GM21576 (cell line): ENCODE results near the gene CLIP3.
"Not testable (repeated sequence)": the region's sequence is repeated elsewhere in the genome, so short reads cannot be mapped to it uniquely, and the experiment has no call there.

ENCODE experiments used
- ATAC-seq: cut with Tn5 transposase; IDR thresholded peaks from one replicate; pipeline ENCODE4 v1.9.1; 2021; ENCODE audit warnings: mild to moderate bottlenecking, moderate library complexity; ENCODE audit not compliant: unreplicated experiment

Gene CLIP3

GRCh38 chr19:36047835-36048234 is 15.2 kb upstream of the CLIP3 start:
- no peak for ATAC-seq

DNA sequence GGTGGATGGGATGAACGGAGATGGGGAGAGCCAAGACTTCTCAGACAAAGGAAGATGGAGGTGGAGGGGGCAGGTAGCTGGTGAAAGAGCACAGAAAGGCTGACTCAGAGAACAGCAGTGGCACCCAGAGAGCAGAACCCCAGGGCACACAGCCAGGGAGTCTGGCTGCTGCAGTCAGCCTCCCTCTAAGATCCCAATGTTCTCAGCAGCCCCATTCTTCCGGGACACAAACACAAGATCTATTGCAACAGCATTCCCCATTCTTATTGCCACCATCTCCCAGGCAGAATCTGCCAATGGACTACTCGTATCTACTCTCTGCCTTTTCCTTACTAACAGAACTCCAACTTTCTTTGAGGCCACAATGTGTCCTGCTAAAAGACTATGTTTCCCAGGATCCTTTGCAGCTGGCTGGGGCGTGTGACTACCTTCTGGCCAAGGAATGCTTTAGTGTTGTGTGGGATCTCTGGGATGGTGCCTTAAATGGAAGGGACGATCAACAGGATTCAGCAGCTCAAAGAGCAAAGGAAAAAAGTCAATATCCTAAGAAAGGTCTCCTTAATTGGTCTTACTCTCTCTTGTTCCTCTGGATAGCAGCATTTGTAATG is 13.9 kb upstream of the CLIP3 start:
- ATAC-seq: no peak

- no peak for ATAC-seq
Observed at GRCh38 chr19:36043952-36044351, 11.3 kb upstream of the CLIP3 start.

DNA sequence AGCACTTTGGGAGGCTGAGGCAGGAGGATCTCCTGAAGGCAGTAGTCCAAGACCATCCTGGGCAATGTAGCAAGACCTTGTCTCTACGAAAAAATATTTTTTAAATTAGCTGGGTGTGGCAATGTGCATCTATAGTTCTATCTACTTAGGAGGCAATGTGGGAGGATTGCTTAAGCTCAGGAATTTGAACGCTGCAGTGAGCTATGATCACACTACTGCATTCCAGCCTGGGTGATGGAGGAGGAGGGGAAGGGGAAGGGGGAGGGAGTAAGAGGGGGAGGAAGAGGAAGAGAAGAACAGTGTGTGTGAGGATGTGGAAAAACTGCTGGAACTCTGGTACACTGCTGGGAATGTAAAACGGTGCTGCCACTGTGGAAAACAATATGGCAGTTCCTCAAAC is 9.2 kb upstream of the CLIP3 start:
- no peak for ATAC-seq

DNA sequence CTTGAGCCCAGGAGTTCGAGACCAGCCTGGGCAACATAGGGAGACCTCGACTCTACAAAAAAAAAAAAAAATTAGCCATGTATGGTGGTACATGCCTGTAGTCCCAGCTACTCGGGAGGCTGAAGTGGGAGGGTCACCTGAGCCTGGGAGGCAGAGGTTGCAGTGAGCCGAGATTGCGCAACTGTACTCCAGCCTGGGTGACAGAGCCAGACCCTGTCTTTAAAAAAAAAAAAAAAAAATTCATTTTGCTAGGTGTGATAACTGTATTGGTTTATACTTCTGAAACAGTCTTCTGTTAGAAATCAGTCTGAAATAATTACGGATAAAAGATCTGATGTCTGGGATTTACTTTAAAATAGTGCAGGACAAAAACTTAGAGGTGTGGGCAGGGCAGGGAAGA is 8.4 kb upstream of the CLIP3 start:
- ATAC-seq: not testable (repeated sequence)

- ATAC-seq: no peak
Observed at GRCh38 chr19:36040495-36040894, 7.8 kb upstream of the CLIP3 start.

DNA sequence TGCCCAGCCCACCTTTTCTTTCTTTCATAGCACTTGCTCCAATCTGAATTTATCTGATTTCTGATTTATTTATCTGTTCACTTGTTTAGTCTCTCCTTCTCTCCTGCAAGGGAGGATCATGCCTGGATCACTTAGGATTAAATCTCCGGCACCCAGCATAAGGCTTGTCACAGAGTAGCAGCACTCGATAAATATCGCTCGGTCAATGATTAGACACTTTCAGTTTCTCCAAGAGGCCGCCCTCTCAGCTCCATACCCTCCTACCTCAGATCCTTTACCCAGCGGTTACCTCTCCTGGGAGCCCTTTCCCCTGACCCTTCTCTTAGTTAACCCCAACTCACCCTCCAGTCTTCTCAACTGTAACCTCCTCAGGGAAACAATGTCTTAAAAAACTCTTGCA is 1.4 kb downstream of the CLIP3 start:
- ATAC-seq: no peak

DNA sequence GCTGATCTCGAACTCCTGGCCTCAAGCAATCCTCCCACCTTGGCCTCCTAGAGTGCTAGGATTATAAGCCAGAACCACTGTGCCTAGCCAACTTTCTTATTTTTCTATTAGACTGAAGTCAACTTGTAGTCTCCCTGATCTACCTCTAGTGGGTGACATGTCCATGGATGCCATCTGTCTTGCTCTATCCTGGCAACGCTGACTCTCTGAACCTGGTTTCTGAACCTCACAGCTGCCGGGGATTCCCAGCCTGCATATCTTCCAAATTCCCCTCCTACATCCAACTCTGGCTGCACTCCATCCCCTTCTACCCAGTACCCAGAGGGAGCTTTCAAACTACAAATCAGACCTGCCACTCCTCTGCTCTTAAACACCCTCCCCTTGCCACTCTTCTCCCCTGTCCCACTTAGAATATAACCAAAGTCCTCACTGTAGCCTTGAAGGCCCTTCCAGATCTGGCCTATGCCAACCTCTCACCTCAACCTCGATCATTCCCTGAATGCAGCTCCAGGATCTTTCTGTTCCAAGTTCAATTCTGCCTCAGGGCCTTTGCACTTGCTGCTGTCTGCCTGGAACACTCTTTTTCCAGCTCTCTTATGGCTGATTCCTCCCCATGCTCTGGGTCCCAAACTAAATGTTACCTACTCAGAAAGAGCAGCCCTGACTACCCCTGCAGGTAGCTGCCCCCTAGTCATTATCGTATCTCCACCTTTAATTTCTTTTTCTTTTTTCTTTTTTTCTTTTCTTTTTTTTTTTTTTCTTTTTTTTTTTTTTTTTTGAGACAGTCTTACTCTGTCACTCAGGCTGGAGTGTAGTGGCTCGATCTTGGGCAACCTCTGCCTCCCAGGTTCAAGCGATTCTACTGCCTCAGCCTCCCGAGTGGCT is 2.2 kb downstream of the CLIP3 start:
- no peak for ATAC-seq

DNA sequence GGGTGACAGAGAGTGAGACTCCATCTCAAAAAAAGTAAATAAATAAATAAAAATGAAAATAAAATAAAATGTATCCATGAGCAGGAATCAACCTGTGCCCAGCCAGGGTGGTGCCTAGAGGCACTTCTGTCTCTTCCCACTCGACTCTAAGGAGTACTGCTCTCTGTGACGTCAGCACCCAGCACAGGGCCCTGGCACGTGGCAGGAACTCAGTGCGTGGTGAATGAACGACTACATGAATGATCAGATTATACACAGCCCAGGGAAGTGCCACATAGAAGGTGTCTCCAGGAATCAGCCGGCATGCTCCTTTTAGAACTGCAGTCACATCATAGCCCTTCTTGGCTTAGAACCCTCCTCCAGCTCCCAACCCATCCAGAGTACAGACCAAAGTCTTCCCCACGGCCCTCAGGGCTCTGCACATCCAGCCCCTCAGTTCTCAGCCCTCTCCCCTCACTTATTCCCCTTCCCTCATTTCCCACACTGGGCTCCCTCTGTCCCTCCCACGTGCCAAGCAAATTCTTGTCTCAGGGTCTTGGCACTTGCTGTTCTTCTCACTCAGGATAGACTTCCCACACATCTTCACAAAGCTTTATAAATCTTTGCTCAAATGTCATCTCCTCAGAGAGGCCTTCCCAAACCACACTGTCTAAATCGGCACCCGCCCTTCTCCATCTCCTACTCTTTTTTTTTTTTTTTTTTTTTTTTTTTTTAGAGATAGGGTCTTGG is 4.2 kb downstream of the CLIP3 start:
- no peak for ATAC-seq

DNA sequence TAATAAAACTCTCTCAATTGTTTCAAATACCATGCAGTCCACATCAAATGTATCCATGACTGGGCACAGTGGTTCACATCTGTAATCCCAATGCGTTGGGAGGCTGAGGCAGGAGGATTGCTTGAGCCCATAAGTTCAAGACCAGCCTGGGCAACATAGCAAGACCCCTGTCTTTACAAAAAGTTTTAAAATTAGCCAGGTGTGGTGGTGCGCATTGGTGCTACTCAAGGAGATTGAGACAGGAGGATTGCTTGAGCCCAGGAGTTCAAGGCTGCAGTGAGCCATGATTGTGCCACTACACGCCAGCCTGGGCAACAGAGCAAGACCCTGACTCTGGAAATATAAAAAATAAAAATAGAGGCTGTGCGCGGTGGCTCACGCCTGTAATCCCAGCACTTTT is 5.0 kb downstream of the CLIP3 start:
- no peak for ATAC-seq

GRCh38 chr19:36026091-36026876 is 6.4 kb downstream of the CLIP3 start:
- ATAC-seq: no peak

DNA sequence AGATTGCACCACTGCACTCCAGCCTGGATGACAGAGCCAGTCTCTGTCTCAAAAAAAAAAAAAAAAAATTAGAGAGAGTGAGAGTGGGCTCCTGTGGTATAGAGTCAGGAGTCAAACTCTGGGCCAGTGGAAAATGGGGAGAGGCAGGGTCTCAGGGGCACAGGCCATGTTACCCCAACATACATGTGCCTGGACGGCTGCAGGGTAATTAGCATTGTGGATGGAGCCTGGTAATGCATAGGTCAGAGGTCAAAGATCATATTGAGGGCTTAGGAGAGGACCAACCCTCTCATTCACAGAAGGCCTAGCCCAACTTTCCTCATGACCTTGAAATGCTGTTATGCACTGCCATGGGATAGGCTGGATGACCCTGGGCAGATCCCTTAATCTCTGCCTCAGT is 7.1 kb downstream of the CLIP3 start:
- ATAC-seq: no peak

- no peak for ATAC-seq
Observed at GRCh38 chr19:36023432-36023831, 9.2 kb downstream of the CLIP3 start.

GRCh38 chr19:36019061-36019670 is 13.5 kb downstream of the CLIP3 start:
- ATAC-seq: no peak

- ATAC-seq: peak; percentile 95
Observed at GRCh38 chr19:36014012-36014924, 18.4 kb downstream of the CLIP3 start, which contains the start of gene ALKBH6. Gene ALKBH6, minus strand, starts transcription at chr19:36014213. Its CDS starts 816 bp downstream, at chr19:36013397.

DNA sequence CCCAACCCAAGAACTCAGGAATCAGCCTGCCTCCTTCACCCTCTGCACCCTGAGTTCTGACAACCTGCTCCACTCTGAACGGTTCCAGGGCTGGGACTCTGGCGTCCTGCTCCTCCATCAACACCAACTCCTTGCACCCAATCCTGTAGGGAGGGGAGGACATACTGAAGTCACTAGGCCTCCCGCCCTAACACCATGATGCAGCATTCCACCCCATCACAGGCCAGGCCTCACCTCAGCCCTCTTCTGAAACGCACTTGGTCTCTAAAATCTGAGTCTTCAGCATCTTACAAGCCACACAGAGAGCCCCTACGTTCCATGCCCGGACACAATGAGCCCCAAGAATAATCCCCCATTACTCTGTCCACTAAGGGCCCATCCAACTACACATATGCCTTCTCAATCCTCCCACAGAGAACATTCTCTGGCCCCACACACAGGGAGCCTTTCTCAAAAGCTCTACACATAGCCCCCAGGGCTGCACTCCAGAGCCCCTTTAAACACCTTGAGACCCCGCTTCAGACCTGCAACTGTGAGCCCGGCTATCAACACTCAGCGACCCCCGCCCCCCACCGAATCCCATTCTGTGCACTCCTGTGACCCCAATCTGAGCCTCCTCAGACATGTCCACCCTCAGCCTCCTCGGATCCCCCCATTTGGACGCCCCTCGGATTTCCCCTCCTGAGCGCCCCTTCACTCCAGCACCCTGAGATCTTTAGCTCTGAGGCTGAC is 19.2 kb downstream of the CLIP3 start:
- ATAC-seq: no peak

GRCh38 chr19:36010402-36010801 is 22.3 kb downstream of the CLIP3 start:
- no peak for ATAC-seq

DNA sequence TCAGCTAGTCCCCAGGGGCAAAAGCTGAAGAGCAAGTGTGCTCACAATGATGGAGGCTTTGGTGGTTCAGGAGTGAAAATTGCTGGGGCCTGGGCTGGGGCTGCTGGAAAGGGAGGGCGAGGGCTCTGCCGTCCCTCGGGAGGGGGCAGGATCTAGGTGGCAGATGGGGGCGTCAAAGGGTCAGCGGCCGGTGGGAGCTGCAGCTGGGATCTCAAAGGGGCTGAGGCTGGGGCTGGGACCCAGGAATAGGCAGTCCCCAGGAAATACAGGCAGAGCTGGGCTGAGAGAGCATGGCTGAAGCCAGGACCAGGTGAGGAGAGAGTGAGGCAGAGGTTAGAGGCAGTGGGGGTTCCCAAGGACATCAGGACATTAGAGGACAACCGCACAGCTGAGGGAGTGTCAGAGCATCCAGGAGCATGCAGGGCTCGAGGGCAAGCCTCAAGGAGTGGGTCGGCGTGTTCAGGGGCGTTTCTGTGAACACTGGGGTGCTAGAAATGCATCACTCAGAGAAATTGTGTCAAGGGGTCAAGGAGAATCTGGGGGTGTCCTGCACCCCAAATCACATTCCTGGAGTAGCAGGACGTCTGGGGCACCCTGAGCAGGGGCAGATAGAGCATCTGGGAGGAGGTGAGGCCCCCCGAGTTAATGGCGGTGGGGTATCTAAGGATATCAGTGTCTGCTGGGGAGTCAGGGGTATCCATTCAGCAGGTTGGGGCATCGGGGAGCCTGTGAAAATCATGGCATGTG is 22.9 kb downstream of the CLIP3 start:
- no peak for ATAC-seq
